ENCODE results near the gene DHRS3. TPM values are rescaled to one million over a fixed set of nuclear protein-coding genes. Genes with fewer than 3 reads are reported as not detected.
"Not testable (repeated sequence)": the region's sequence is repeated elsewhere in the genome, so short reads cannot be mapped to it uniquely, and the experiment has no call there.

The DHRS3 gene
- total and polyA plus RNA-seq, 5 experiments from 2014 or later = 17.7 to 91.0 (median 31.0) TPM

DNA sequence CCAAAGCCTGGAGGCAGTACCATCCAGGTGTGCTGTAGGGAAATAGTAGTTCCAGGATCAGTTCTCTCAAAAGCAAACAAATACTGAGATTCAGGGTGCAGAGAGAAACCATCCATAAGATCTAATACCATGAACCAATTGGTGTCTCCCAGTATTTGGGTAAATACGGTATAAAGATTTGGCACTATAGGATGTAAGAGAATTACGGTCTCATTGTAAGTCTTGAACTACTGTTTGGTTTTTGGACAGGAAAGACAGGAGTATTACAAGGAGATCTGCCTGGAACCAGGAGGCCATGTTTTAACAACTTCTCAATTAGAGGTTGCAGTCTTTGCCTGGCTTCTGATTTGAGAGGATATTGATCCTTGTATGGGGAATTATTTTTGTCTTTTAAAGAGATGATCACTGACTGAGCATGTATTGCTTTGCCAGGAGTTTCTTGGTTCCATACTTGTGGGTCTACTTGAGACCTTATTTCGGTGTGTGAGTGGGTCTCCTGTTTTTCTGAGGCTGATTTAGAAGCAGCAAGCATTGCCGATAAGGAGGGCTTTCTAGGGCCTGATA is 36.1 kb upstream of the DHRS3 start:
- peaks cover 4 to 6% (median 5%) of the 10 kb centered on the region in 4 donors for H3K4me1 Mint-ChIP-seq
- DNase-seq (no peak), ATAC-seq (no peak)
- POLR2A ChIA-PET = no interaction called here
- H3K27me3 Mint-ChIP-seq = peaks cover 6 to 27% (median 13%) of the 10 kb centered on the region in 5 donors
- no peak overlapping the region for H3K4me3 Mint-ChIP-seq
- no peaks in the 10 kb centered on the region for H3K9me3 Mint-ChIP-seq
- H3K36me3 Mint-ChIP-seq = no peaks in the 10 kb centered on the region
- no peak overlapping the region for H3K27ac Mint-ChIP-seq

DNA sequence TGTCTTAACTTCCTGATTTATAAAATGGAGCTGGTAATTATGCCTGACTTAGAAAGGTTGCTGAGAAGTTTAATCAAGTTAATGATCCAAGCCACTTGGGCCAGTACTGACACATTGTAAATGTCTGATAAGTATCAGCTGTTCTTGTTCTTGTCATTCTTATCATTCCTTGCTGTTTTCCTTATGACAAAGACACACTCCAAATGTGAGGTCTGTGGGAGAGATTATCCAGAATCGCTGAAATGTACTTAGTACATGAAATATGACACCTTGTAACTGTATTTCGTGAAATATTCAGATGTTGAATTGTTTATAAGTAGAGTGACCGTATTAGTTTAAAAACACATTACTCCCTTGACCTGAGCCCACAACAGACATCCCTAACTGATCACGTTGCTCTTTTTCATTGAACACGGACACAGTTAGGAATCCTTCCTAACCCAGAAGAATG is 32.0 kb upstream of the DHRS3 start:
- Mint-ChIP-seq H3K4me3 (no peak overlapping the region), H3K27ac (no peak overlapping the region), H3K27me3 (peaks cover 4 to 47% (median 16%) of the 10 kb centered on the region in 5 donors), H3K9me3 (no peaks in the 10 kb centered on the region), H3K36me3 (no peaks in the 10 kb centered on the region), H3K4me1 (no peaks in the 10 kb centered on the region)
- ATAC-seq = no peak
- DNase-seq = no peak
- POLR2A ChIA-PET = no interaction called here

DNA sequence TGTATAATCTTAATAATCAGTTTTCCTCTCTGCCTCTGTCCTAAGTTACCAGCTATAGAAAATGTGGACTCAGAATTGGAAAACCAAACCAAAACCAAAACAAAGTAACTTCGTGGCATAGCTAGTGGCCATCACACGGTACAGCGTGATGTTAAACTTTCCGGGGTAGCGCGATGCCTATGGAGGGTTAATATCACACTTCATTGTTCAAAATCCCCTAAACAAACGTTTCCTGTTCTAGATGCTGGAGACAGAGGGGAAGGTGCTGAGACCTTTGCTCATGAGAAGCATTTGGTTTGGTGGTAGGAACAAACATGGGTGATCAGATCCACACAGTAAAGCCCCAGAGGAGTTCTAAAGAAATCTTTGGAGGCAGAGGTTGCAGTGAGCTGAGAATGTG is 30.7 kb upstream of the DHRS3 start:
- Mint-ChIP-seq H3K4me3 (no peak overlapping the region), H3K4me1 (no peaks in the 10 kb centered on the region), H3K27me3 (peaks cover 4 to 49% (median 17%) of the 10 kb centered on the region in 5 donors), H3K9me3 (no peaks in the 10 kb centered on the region), H3K36me3 (no peaks in the 10 kb centered on the region), H3K27ac (peak overlapping the region in 1 of 10 donors; percentile 57)
- DNase-seq (no peak), ATAC-seq (no peak)
- POLR2A ChIA-PET = no interaction called here

DNA sequence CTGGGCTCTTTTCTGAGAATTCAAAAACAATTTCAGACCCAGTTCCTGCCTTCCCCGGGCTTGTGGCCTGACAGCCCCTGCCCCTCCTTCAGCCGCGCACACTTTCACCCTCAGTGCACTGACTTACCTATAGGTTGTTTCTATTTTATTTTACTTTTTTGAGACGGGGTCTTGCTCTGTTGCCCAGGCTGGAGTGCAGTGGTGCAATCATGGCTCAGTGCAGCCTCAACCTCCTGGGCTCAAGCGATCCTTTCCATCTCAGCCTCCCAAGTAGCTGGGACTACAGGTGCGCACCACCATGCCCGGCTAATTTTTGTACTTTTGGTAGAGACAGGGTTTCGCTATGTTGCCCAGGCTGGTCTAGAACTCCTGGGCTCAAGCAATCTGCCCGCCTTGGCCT is 27.4 kb upstream of the DHRS3 start:
- H3K4me3 Mint-ChIP-seq, POLR2A ChIA-PET: not testable (repeated sequence)

DNA sequence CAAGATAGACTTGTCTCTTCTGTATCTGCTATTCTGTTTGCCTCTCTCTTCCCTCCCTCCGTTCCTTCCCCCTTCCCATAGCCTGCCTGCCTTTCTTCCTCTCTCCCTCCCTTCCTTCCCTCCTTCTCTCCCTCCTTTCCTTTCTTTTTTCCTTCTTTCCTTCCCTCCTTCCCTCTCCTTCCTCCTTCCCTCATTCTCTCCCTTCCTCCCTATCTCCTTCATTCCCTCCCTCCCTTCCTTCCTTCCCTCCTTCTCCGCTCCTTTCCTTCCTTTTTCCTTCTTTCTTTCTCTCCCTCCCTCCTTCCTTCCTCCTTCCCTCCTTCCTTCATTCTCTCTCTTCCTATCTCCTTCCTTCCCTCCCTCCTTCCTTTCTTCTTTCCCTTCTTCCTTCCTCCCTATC is 26.8 kb upstream of the DHRS3 start:
- Mint-ChIP-seq H3K4me1 (no peaks in the 10 kb centered on the region), H3K36me3 (peaks cover 0 to 14% (median 2%) of the 10 kb centered on the region in 3 donors), H3K4me3 (no peak overlapping the region), H3K9me3 (peaks cover 0 to 23% (median 16%) of the 10 kb centered on the region in 9 donors), H3K27ac (no peak overlapping the region), H3K27me3 (peaks cover 4 to 29% (median 11%) of the 10 kb centered on the region in 5 donors)
- DNase-seq = no peak
- ATAC-seq = no peak
- POLR2A ChIA-PET = no interaction called here

More for the DNA sequence above, 27.4 kb upstream of the DHRS3 start:
- Mint-ChIP-seq H3K27me3 (peaks cover 4 to 34% (median 13%) of the 10 kb centered on the region in 5 donors), H3K27ac (peak overlapping the region in 1 of 10 donors; percentile 79), H3K9me3 (peaks cover 0 to 18% (median 11%) of the 10 kb centered on the region in 9 donors)
- H3K36me3 Mint-ChIP-seq, ATAC-seq, DNase-seq, H3K4me1 Mint-ChIP-seq: not testable (repeated sequence)

- H3K27ac Mint-ChIP-seq = no peak overlapping the region
- H3K4me1 Mint-ChIP-seq = no peaks in the 10 kb centered on the region
- H3K9me3 Mint-ChIP-seq = peaks cover 0 to 29% (median 20%) of the 10 kb centered on the region in 9 donors
- no peak overlapping the region for H3K4me3 Mint-ChIP-seq
- peaks cover 2 to 23% (median 10%) of the 10 kb centered on the region in 5 donors for H3K27me3 Mint-ChIP-seq
- peaks cover 0 to 20% (median 7%) of the 10 kb centered on the region in 3 donors for H3K36me3 Mint-ChIP-seq
- POLR2A ChIA-PET = no interaction called here
- ATAC-seq (no peak), DNase-seq (no peak)
Observed at GRCh38 chr1:12644237-12644636, 26.2 kb upstream of the DHRS3 start.

GRCh38 chr1:12643785-12644184 is 25.8 kb upstream of the DHRS3 start, which contains the start of gene AADACL4:
TSS of gene AADACL4 (plus strand) at chr1:12644085. CDS start at chr1:12644547, 462 bp downstream.
- Mint-ChIP-seq H3K4me3 (no peak within 1 kb of the TSS), H3K27ac (no peak within 1 kb of the TSS), H3K36me3 (peaks cover 0 to 20% (median 8%) of the 10 kb centered on the region in 3 donors), H3K4me1 (no peaks in the 10 kb centered on the region), H3K9me3 (peaks cover 0 to 34% (median 20%) of the 10 kb centered on the region in 9 donors), H3K27me3 (peaks cover 0 to 18% (median 8%) of the 10 kb centered on the region in 5 donors)
- no peak for DNase-seq
- ATAC-seq = no peak
- POLR2A ChIA-PET = no interaction called here

DNA sequence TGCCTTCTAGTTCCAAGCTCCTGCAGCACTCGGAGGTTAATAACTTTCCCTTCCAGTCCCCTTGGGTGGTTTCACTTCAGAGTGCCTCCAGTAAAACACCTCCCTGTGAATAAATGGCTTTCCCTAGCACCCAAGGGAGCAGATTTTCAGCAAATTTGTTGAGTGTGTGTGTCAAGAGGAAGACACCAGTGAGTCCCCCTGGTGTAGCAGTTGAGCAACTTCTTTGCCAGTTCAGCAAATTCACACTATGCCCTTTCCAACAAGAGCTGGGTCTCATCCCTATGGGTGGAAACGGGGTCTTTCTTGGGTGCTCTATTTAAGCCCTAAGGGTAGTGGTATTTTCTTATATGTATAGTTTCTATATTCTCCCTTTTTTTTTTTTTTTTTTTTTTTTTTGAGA is 25.1 kb upstream of the DHRS3 start:
- Mint-ChIP-seq H3K27ac (no peak overlapping the region), H3K4me1 (no peaks in the 10 kb centered on the region), H3K4me3 (no peak overlapping the region), H3K36me3 (peaks cover 0 to 20% (median 10%) of the 10 kb centered on the region in 3 donors), H3K27me3 (peaks cover 0 to 12% (median 8%) of the 10 kb centered on the region in 5 donors), H3K9me3 (peaks cover 0 to 34% (median 20%) of the 10 kb centered on the region in 9 donors)
- DNase-seq (no peak), ATAC-seq (no peak)
- POLR2A ChIA-PET = no interaction called here

- ATAC-seq (no peak), DNase-seq (no peak)
- H3K4me1 Mint-ChIP-seq = no peaks in the 10 kb centered on the region
- H3K36me3 Mint-ChIP-seq = peaks cover 0 to 20% (median 10%) of the 10 kb centered on the region in 3 donors
- POLR2A ChIA-PET = interaction anchor here (0.7 kb wide), 1 partner anchor 25 kb away, joined by 3 read pairs; no protein-coding TSS in a partner anchor
- peaks cover 0 to 34% (median 20%) of the 10 kb centered on the region in 9 donors for H3K9me3 Mint-ChIP-seq
- no peak overlapping the region for H3K4me3 Mint-ChIP-seq
- no peak overlapping the region for H3K27ac Mint-ChIP-seq
- H3K27me3 Mint-ChIP-seq = peaks cover 0 to 10% (median 7%) of the 10 kb centered on the region in 5 donors
Observed at GRCh38 chr1:12640958-12641272, 22.9 kb upstream of the DHRS3 start.

GRCh38 chr1:12640237-12640957 is 22.4 kb upstream of the DHRS3 start:
- no peak for ATAC-seq
- H3K36me3 Mint-ChIP-seq = peaks cover 0 to 20% (median 10%) of the 10 kb centered on the region in 3 donors
- H3K27me3 Mint-ChIP-seq = peaks cover 0 to 12% (median 8%) of the 10 kb centered on the region in 5 donors
- H3K4me3 Mint-ChIP-seq = no peak overlapping the region
- no peak for DNase-seq
- H3K4me1 Mint-ChIP-seq = peaks cover 0 to 1% (median 0%) of the 10 kb centered on the region in 4 donors
- POLR2A ChIA-PET = interaction anchor here (0.7 kb wide), 1 partner anchor 25 kb away, joined by 3 read pairs; no protein-coding TSS in a partner anchor
- H3K27ac Mint-ChIP-seq = peak overlapping the region in 1 of 10 donors; percentile 83
- peaks cover 0 to 34% (median 20%) of the 10 kb centered on the region in 9 donors for H3K9me3 Mint-ChIP-seq

DNA sequence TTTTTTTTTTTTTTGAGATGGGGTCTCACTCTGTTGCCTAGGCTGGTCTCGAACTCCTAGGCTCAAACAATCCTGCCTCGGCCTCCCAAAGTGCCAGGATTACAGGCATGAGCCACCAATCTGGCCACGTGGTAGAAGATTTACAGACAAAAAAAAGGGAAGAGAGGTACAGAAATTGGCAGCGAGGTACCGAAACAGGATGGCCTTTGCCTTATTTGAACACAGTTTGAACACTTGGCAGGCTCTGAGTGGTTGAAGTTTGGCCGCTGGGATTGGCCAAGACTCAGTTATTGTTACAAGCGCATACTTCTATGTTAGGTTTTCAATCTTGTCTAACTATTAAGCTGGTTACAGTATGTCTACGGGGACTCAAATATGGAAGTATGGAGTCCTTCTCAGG is 19.7 kb upstream of the DHRS3 start:
- DNase-seq = no peak
- Mint-ChIP-seq H3K27me3 (peaks cover 0 to 17% (median 8%) of the 10 kb centered on the region in 5 donors), H3K4me1 (peaks cover 4 to 13% (median 7%) of the 10 kb centered on the region in 4 donors), H3K9me3 (peaks cover 0 to 34% (median 20%) of the 10 kb centered on the region in 9 donors), H3K36me3 (peaks cover 0 to 20% (median 10%) of the 10 kb centered on the region in 3 donors), H3K4me3 (no peak overlapping the region), H3K27ac (no peak overlapping the region)
- POLR2A ChIA-PET = interaction anchor here (0.6 kb wide), 1 partner anchor 840 kb away, joined by 4 read pairs; no protein-coding TSS in a partner anchor
- no peak for ATAC-seq

DNA sequence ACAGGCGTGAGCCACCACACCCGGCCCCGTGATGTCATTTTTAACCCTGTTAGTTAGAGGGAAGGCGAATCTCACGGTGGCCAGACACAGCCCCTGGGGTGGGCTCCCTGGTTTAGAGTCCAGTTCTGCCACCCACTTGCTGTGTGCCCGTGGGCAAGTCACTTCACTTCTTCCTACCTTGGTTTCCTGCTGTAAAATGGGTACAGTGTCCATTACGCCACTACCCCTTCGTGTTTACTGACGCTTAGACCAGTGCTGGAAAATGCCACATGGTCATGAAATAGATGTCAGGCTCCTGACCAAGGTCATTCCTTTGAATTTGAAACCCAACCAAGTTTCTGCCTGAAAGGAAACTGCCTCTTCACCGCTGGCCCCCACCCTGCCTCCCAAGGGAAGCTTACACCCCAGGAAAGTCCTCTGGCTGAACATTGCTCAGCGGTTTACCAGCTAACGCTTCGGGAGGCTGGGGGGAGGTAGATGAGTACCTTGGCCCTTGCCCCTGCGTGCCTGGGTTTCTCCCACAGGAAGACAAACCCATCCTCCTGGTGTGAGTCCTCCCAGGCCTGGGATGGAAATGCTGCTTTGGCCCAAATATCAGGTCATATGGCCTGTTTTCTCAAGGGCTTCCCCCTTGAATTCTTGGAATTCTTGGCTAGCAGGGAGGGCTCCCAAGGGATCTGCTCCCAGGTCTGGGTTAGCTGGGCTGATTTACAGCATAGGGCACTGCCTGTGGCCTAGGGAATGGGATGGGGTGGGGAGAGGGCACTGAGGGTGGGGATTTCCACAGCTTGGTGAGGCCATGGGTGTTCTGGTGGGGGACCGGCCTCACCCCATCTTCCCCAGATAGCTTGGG is 18.3 kb upstream of the DHRS3 start:
- POLR2A ChIA-PET = no interaction called here
- Mint-ChIP-seq H3K4me1 (peaks cover 4 to 13% (median 8%) of the 10 kb centered on the region in 4 donors), H3K4me3 (no peak overlapping the region), H3K36me3 (peaks cover 0 to 20% (median 10%) of the 10 kb centered on the region in 3 donors), H3K9me3 (peaks cover 0 to 26% (median 16%) of the 10 kb centered on the region in 9 donors), H3K27ac (no peak overlapping the region), H3K27me3 (peaks cover 0 to 18% (median 8%) of the 10 kb centered on the region in 5 donors)
- no peak for ATAC-seq
- DNase-seq = no peak

Data from naive thymus-derived CD8-positive, alpha-beta T cell (primary cell).